DMS153 treated with DMSO at 0.1 percent for 48 hours (cell line): ENCODE measurements around the gene PPTC7.
"Not testable (repeated sequence)": the region's sequence is repeated elsewhere in the genome, so short reads cannot be mapped to it uniquely, and the experiment has no call there.

Experiments used
- DNase-seq: peaks from one replicate; lab custom pipeline; 2025; ENCODE audit not compliant: unreplicated experiment; lab: John Stamatoyannopoulos, UW

The PPTC7 gene

DNA sequence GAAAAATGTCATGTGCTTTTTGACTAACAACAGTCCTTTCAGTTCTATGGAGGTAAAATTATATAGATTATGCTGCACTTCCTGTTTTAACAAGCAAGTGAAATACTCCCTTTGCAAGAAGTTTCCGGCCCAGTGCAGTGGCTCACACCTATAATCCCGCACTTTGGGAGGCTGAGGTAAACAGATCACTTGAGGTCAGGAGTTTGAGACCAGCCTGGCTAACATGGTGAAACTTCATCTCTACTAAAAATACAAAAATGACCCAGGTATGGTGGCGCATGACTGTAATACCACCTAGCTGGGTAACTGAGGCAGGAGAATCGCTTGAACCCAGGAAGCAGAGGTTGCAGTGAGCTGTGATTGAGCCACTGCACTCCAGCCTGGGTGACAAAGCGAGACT is 20.7 kb downstream of the PPTC7 start:
- not testable (repeated sequence) for DNase-seq

DNA sequence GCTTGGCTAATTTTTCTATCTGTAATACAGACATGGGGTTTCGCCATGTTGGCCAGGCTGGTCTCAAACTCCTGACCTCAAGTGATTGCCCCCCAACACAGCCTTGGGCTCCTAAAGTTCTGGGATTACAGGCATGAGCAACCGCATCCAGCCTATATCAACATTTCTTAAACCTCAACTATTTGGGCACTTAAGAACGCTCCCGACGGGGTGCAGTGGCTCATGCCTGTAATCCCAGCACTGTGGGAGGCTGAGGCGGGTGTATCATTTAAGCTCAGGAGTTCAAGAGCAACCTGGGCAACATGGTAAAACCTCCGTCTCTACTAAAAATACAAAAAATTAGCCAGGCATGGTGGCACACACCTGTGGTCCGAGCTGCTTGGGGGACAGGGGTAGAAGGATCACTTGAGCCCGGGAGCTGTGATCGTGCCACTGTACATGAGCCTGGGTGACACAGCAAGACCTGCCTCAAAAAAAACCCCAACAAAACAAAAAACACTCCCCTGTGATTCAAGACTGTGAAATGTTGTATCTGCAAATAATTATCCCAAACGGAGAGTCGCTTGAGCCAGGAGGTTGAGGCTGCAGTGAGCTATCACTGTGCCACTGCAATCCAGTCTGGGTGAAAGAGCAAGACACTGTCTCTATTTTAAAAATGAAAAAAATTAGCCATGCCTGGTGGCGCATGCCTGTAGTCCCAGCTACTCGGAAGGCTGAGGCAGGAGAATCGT is 21.5 kb downstream of the PPTC7 start:
- no peak for DNase-seq

DNA sequence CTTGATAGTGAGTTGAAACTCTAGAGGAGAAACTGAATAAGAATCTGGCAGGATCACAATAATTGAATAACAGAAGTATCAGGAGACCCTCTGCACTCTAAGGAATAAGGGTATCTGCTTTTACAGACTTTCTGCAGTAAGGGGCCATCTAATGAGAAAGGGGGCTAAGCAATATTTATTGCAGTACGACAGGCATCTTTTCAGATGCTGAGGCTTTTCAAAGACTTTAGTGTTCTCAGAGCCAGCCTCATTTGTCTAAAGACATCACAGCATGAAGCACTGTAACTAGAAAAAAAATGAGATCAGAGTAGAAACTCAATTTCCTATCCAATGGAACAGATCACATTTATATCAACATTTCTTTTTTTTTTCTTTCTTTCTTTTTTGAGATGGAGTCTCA is 22.2 kb downstream of the PPTC7 start:
- no peak for DNase-seq

DNA sequence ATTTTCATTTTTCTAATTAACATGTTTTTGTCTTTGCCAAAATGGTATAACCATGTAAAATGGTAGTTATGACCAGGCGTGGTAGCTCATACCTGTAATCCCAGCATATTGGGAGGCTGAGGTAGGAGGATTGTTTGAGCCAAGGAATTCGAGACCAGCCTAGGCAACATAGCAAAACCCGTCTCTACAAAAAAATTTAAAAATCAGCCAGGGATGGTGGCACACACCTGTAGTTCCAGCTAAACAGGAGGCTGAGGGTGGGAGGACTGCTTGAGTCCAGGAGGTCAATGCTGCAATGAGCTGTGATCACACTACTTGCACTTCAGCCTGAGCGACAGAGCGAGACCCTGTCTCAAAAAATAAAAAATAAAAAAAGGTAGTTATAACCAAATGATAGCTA is 23.1 kb downstream of the PPTC7 start:
- DNase-seq: no peak

DNA sequence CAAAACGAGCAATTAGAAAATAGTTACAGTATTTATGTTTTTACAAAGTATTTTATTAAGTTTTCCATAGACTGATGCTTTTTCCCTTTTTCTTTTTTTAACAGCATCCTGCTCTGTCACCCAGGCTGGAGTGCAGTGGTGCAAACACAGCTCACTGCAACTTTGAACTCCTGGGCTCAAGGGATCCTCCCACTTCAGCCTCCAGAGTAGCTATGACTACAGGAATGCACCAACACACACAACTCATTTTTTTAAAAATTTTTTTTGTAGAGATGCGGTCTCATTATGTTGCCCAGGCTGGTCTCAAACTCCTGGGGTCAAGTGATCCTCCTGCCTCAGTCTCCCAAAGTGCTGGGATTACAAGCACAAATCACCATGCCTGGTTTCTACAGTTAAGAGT is 24.2 kb downstream of the PPTC7 start:
- not testable (repeated sequence) for DNase-seq

DNA sequence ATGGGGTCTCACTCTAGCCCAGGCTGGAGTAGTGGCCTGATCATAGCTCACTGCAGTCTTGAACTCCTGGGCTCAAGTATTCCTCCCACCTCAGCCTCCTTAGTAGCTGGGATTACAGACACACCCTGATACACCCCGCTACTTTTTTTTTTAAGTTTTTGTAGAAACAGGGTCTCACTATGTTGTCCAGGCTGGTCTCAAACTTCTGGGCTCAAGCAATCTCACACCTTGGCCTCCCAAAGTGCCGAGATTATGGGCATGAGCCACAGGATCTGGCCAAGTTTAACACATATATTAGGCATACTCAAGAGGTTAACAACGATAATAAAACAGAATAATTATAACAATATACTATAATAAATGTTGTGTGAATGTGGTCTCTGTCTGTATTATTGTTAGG is 25.8 kb downstream of the PPTC7 start:
- DNase-seq: no peak

DNA sequence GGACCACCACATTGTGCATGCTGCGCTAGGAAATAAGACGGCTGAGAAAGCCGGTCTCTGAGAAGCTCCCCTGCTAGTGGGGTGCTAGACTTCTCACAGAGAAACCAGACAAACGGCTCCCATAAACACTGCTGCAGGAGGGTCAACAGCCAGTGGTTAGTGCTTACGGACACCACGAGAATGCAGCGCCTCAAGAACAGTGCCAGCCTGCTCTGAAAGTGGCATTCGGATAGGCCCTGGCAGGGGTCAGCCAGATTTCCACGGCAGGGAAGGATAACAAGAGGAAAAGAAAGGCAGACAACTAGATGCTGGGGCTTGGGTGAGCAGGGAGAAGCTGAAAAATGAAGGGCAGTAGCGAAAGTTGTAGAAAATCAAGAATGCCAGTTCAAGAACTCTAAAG is 26.4 kb downstream of the PPTC7 start:
- DNase-seq: no peak

DNA sequence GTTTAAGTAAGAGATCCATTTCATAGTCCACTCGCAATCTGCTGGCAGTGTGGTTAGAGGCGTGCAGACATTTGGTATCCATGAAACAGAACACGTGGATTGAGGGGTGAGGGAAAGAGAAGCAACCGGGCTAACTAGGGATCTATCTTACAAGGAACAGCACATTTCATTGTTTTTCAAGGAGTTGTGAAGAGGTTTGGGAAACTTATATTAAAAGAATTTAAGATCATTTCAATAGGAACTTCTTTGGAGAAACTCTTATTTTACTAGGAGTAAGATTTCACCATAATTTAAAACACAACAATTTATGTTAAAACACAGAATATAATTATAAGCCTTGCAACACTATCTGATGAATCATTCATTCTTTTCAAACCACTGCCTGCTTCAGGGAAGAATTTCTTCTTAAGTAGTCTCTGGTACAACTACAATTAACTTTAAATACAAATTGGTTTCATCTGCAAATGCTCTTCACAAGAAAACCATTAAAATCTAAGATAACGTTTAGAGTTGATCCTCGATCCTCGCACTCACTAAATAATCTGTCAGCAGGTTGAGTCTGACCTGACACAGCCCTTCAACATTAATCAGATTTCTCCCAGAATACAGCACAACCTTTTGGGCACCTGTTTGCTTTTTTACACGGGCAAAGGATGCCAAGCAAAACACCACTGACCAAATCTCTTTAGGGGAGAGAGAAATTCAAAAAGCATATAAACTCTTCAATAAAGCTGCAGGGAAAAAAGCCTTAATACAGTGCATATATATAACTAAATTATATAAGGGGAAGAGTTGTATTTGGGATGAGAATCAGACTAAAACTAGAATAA is 27.3 kb downstream of the PPTC7 start:
- DNase-seq: no peak

DNA sequence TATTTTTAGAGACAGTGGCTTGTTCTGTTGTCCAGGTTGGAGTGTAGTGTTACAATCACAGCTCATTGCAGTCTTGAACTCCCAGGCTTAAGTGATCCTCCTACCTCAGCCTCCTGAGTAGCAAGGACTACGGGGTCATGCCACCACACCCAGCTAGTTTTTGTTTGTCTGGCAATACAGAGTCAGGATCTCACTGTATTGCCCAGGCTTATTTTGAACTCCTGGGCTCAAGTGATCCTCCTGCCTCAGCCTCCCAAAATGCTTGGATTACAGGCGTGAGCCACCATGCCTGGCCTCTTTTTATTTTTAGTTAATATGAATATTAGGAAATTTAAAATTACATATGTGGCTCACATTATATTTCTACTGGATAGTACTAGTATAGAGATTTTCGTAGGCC is 28.9 kb downstream of the PPTC7 start:
- no peak for DNase-seq

DNA sequence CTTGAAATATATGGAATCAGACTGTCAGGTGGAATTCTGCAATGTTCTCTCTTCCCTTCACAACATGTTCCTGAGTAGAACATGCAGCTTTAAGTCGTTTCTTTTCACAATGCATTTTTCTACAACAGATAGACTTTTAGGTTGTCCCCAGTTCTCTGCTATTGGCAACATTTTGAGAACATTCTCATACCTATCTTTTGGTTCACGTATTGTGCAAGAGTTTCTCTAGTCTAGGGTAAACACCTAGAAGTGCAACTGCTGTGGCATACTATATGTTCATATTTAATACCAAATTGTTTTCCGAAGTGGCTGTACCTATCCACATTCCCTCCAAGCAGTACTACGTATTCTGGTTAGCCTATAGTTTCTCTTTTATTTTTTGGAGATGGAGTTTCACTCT is 32.1 kb downstream of the PPTC7 start:
- DNase-seq: no peak

DNA sequence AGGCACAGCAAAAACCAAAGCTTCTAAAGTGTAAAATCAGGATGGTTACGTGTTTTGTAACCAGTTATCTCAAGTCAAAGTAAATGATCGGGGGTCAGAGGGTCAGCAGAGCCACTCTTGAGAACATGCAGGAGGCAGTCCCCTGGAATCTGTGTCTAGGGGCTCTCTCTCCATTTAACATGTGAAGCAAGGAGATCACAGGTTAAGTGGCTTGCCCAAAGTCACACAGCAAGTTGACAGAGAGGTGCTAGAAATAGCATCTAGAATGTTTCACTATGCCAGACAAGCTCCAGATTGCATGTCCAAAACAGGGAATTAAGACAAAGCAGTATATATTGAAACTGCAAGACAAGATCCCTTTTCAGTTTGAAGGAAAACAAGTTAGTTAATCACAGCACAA is 33.4 kb downstream of the PPTC7 start:
- no peak for DNase-seq

DNA sequence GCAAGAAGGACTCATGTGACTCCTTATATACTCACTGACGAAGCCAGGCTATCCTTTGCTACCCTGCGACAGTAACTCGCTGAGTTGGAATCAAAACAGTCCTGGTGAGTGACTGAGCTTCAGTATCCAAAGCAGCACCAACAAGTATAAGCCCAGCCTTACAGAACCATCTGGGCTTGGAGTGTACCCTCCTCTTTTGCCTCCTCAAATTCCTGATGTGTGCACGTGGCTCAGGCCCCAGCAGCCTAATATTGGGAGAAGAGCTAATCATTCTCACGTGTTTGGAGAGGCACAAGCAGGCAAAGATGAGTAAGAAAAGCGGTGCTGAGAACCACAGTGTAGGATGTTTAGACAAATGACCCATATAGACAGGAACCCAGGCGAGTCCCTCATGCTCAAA is 34.4 kb downstream of the PPTC7 start:
- no peak for DNase-seq

DNA sequence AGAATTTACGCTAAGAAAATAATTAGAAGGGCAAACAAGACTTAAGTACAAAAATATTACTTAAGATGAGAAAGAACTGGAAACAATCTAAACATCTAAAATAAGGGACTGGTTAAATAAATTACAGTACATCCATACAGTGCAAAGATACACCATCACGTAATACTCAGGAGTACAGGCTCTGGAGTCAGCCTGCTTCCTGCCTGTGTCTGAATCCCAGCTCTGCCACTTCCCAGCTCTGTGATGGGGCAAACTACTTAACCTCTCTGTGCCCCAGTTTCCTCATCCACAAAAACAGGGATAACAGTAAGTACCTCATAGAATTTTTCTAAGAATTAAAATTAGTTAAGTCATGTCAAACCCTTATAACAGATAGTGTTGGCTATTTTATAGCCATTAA is 36.0 kb downstream of the PPTC7 start:
- no peak for DNase-seq

DNA sequence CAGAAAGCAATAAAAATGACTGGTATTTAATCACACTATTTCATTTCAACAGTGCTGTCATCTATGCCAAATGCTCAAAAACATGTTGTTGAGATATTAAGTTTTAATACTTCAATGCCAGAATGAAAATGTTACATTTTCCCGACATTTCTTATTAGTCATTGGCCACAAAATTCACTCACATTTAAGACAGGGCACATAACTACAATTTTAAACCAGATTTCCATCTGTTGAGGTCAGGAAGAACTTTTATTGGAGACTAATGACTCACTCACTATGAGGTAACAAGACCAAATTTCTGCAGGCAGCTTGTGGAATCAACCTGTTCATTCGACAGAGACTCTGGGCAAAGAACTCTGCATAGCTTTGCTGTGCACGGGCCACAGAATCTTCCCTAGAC is 36.8 kb downstream of the PPTC7 start:
- no peak for DNase-seq

DNA sequence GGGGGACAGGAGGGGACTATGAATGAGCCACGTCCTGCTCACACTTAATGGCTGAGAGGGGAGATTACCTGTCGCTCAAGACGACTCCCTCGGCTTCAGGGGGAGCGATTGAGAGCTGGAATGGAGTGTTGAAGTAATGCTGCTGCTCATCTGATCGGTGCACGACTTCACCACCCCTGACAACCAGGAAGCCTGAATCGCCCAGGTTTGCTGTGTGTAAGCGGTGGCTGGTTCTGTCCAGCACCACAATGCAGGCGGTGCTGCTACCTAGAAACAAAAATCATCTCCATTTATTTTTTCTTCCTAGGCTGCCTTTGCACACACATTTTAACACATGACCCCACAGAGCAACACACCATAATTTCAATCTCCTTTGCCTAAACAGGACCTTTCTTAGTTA is 37.3 kb downstream of the PPTC7 start:
- no peak for DNase-seq

DNA sequence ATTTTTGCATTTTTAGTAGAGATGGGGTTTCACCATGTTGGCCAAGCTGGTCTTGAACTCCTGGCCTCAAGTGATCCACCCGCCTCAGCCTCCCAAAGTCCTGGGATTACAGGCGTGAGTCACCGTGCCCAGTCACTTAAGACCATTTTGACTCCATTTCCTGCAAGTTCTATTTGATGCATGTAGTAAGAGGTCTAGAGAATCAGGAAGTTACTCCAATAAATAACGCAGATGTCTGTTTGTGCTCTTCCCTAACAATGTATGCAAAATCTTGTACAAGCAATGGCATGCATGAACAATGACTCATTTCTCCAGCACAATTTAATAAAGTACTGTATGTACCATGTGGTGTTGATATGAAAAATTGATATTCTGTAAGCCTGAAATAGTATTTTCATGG is 37.9 kb downstream of the PPTC7 start:
- DNase-seq: not testable (repeated sequence)

DNA sequence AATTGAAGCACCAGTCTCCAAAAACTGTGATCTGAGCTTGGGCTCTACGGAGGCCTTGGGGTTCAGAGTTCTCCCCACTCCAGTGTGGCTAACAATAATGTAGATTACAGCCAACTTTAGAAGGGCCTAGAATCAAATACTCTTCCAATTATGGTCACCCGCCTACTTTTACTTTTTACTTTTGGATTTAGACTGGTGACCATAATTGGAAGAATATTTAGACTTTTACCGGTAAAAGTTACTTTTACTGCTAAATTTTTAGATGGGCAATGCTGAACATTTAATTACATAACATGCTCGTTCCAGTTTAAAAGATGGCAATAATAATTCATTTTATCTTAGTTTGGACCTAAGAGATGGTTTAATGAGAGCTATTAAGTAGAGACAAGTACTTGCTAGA is 39.2 kb downstream of the PPTC7 start:
- no peak for DNase-seq

DNA sequence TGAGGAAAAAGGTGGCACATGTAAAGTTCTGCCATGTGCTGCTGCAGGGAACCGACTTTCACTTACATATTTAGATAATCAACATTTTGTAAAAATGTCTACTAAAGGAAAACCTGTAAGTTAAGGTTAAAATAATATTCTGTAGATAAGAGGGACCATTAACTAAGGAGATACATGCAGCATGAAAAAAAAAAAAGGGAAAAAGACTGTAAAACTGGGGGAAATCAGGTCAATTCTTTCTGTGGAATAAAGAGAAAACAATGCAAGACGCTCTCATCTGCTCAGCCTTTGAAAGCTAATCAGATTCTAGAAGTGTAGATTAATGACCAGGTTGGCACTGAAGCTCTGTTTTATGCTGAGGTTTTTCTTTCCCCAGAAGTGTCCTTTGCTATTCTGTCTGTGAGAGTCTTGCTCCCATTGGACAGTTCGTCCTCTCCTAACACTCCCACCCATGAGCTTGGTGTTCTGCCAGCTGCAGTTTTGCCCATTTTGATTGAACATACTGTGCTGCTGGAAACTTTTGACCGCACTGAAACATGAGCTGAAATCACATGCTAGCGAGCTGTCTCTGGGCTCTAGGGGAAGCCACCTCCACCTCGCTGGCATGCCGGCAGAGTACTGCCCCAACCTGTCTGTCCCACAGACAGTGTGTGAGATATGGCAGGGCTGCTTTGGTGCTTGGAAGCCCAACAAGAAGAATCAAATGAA is 39.7 kb downstream of the PPTC7 start:
- no peak for DNase-seq

DNA sequence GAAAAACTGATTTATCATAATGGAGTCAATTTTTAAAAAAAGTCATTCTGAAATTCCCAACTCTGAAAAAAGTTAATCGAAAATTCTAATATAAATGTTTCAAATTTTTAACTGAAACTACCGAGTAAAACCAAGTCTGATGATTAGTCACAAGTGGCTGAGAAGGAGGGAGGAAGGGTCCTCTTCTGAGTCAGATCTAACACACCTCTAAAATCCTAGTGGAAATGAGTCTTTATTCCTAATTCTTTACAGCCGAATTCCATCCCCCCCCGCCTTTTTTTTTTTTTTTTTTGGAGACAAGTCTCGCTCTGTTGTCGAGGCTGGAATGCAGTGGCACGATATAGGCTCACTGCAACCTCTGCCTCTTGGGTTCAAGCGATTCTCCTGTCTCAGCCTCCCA is 43.1 kb downstream of the PPTC7 start:
- no peak for DNase-seq

DNA sequence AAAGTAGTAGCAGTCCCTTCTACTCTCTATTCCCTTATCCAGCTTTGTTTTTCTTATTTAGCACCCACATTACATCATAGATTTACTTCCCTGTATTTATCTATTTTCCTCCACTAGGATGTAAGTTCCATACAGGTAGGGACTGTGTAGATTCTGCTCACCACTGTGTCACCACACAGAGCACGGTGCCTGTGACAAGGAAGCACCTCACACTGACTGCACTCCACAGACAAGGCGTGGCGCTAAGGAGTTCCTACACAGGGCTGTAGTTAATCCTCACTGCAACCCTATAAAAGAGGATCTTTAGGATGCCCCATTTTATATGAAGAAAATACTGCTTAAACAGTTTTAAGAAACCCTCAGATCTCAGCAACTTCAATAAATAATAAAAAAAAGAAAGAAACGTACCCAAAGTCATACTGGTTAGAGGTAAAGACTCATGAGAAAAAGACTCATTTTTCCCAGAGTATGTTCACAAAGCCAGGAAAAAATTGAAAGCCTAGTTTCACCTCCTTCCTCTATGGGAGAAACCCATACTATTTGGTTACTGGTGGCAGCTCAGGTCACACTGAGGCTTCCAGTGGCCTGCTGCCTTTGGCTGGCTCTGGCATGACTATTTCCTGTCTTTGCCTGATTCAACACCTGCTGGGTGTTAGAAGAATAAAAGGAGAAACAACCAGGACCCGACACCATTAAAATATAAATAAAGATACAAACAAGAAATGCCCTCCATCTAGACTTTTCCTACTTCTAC is 44.1 kb downstream of the PPTC7 start:
- DNase-seq: no peak
